ENCODE results near the gene VWF.

- TF ChIP-seq CTCF (conservative IDR thresholded peaks at IDR 0.05 in 1 of 2, IDR thresholded peaks at IDR 0.05 in 1 of 2; ENCODE audit: extremely low read depth in 1 of 2, insufficient read depth in 1 of 2, low read depth in 1 of 2, low read length in 2 of 2) (no peak), EZH2 (IDR thresholded peaks at IDR 0.05; ENCODE audit: borderline replicate concordance, low read length) (no peak)
Measured at GRCh38 chr12:5923751-5924150, 200.7 kb downstream of the VWF start.
